GM19099 (cell line): ENCODE measurements around the gene FOXC2.

Experiments
- POLR2A ChIP-seq: IDR thresholded peaks from 3 replicates; pipeline ENCODE4 v1.6.1; 2011; ENCODE audit warnings: low read depth; ENCODE audit not compliant: insufficient read length; ENCODE audit errors: extremely low read depth

The FOXC2 gene

GRCh38 chr16:86616906-86617305 is 50.3 kb downstream of the FOXC2 start:
- TF ChIP-seq POLR2A = no peak

- no peak for TF ChIP-seq POLR2A
These were observed 52.0 kb downstream of the FOXC2 start for GRCh38 chr16:86618431-86619238.
